ENCODE measurements around the gene OR8H2. TPM values are rescaled to one million over a fixed set of nuclear protein-coding genes. Genes with fewer than 3 reads are reported as not detected.
"Not testable (repeated sequence)": the region's sequence is repeated elsewhere in the genome, so short reads cannot be mapped to it uniquely, and the experiment has no call there.

OR8H2 gene
- total RNA-seq, 1 donor from 2014 or later = not detected

DNA sequence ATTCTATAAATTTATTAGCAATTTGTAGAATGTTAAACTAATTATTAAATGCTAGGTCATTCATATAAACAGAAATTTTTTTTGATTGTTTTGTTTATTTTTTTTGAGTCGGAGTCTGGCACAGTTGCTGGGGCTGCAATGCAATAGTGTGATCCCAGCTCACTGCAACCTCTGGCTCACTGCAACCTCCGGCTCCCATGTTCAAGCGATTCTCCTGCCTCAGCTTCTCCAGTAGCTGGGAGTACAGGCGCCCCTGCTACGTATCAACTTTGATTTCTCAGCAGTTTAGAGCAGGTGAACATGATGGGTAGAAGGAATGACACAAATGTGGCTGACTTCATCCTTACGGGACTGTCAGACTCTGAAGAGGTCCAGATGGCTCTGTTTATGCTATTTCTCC is 18.6 kb downstream of the OR8H2 start, which contains the start of gene OR8H3:
OR8H3 (plus strand) TSS at position 301 of the 400 bp plus-strand sequence; CDS start at position 301, 0 bp downstream.
- no peaks in the 10 kb centered on the region for H3K4me1 Mint-ChIP-seq (ENCODE audit: unreplicated experiment)
- TF ChIP-seq, protein P1, sequence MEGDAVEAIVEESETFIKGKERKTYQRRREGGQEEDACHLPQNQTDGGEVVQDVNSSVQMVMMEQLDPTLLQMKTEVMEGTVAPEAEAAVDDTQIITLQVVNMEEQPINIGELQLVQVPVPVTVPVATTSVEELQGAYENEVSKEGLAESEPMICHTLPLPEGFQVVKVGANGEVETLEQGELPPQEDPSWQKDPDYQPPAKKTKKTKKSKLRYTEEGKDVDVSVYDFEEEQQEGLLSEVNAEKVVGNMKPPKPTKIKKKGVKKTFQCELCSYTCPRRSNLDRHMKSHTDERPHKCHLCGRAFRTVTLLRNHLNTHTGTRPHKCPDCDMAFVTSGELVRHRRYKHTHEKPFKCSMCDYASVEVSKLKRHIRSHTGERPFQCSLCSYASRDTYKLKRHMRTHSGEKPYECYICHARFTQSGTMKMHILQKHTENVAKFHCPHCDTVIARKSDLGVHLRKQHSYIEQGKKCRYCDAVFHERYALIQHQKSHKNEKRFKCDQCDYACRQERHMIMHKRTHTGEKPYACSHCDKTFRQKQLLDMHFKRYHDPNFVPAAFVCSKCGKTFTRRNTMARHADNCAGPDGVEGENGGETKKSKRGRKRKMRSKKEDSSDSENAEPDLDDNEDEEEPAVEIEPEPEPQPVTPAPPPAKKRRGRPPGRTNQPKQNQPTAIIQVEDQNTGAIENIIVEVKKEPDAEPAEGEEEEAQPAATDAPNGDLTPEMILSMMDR (conservative IDR thresholded peaks at IDR 0.05) = no peak
- no peak for DNase-seq (ENCODE audit: extremely low spot score, unreplicated experiment)
- no peaks in the 10 kb centered on the region for H3K9me3 Mint-ChIP-seq
- no peaks in the 10 kb centered on the region for H3K36me3 Mint-ChIP-seq
- no peak within 1 kb of the TSS for H3K27ac Mint-ChIP-seq
- H3K4me3 Mint-ChIP-seq = no peak within 1 kb of the TSS
- no peaks in the 10 kb centered on the region for H3K27me3 Mint-ChIP-seq

DNA sequence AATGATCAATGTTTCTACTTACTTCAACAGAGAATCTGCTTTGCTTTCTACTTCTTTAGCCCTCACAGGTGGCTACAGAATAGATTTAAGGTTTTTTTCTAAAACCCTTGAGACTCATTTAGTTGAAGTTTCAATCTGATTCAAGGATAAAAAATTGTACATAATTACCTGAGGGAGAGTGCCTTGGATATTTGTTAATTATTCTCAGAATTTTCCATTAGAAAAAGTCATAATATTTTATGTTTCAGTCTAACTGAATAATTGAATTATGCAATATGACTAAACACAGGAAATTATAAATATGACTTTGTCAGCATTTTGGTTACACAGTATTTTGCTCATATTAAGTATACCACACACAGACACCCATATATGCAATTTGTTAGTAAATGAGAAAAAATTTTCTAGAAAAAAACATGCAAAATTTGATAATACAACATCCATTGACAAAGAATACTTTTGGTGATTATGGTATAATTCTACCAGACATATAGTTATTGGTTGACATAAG is 36.7 kb downstream of the OR8H2 start, which contains the start of gene OR8J3:
OR8J3 (minus strand) TSS at position 51 of the 511 bp plus-strand sequence. CDS start 2,483 bp downstream, outside the sequence.
- no peaks in the 10 kb centered on the region for H3K4me1 Mint-ChIP-seq (ENCODE audit: unreplicated experiment)
- H3K9me3 Mint-ChIP-seq = no peaks in the 10 kb centered on the region
- H3K27ac Mint-ChIP-seq = no peak within 1 kb of the TSS

GRCh38 chr11:56143681-56144080 is 40.2 kb downstream of the OR8H2 start:
- not testable (repeated sequence) for H3K27ac Mint-ChIP-seq; H3K36me3 Mint-ChIP-seq; H3K4me1 Mint-ChIP-seq (ENCODE audit: unreplicated experiment); H3K9me3 Mint-ChIP-seq; H3K4me3 Mint-ChIP-seq; DNase-seq (ENCODE audit: extremely low spot score, unreplicated experiment); H3K27me3 Mint-ChIP-seq

More for the DNA sequence above, 36.7 kb downstream of the OR8H2 start, which contains the start of gene OR8J3:
- Mint-ChIP-seq H3K27me3 (no peaks in the 10 kb centered on the region), H3K36me3 (no peaks in the 10 kb centered on the region), H3K4me3 (no peak within 1 kb of the TSS)
- TF ChIP-seq, protein P1 (conservative IDR thresholded peaks at IDR 0.05) = no peak
- no peak for DNase-seq (ENCODE audit: extremely low spot score, unreplicated experiment)

DNA sequence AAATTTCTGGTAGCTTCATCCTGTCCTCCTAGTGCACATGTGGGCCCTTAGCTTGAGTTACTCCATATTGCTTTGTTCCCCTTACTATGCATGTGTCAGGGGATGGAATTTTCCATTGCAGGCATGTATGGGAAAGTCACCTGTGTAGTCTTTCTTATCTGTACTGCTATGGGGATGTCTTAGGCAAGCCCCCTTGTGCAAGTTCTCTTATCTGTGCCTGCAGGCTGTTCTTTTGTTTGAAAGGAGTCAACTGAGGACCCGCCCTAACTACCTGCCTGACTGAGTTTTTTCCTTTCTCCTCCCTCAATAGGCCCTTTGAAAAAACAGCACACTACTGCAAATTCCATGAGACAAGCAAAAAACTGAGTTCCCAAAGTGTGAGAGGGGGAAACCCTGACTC is 47.9 kb downstream of the OR8H2 start:
- DNase-seq (ENCODE audit: extremely low spot score, unreplicated experiment) = no peak
- no peaks in the 10 kb centered on the region for H3K36me3 Mint-ChIP-seq
- H3K4me3 Mint-ChIP-seq = no peak overlapping the region
- no peak overlapping the region for H3K27ac Mint-ChIP-seq
- H3K4me1 Mint-ChIP-seq (ENCODE audit: unreplicated experiment) = no peaks in the 10 kb centered on the region
- H3K9me3 Mint-ChIP-seq = peaks cover 5% of the 10 kb centered on the region
- H3K27me3 Mint-ChIP-seq = no peaks in the 10 kb centered on the region
- TF ChIP-seq, protein P1 (conservative IDR thresholded peaks at IDR 0.05) = no peak

DNA sequence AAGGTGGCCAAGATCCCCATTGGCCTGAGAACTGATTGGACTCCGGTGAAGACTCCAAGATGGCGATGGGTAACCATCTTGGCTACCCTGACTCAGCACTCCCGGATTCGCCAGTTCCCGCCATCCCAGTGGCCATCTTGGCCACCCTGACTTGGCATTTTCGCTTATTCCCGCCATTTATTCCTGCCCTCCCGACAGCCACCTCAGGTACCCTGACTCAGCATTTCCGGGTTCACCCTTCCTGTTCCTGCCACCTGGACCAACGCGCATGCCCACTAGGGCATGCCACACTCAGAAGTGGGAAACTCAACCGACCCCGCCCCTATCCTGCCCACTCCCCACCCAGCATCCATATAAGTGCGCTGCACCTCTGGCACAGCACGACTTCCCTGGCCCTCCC is 48.8 kb downstream of the OR8H2 start:
- no peaks in the 10 kb centered on the region for H3K36me3 Mint-ChIP-seq
- H3K9me3 Mint-ChIP-seq = peaks cover 9% of the 10 kb centered on the region
- TF ChIP-seq, protein P1 (conservative IDR thresholded peaks at IDR 0.05) = no peak
- H3K4me1 Mint-ChIP-seq (ENCODE audit: unreplicated experiment) = no peaks in the 10 kb centered on the region
- no peak overlapping the region for H3K4me3 Mint-ChIP-seq
- no peak overlapping the region for H3K27ac Mint-ChIP-seq
- no peak for DNase-seq (ENCODE audit: extremely low spot score, unreplicated experiment)
- no peaks in the 10 kb centered on the region for H3K27me3 Mint-ChIP-seq

Other genes with a start within 250 kb of the OR8H2 start
- gene TRIM51, start 220.4 kb upstream of the OR8H2 start, total RNA-seq (ENCODE audit: low replicate concordance) = not detected in 2 replicates
- gene OR5W2, start 189.1 kb upstream of the OR8H2 start, total RNA-seq (ENCODE audit: low replicate concordance) = not detected in 2 replicates
- not detected in 2 replicates for gene OR5I1, start 167.3 kb upstream of the OR8H2 start, total RNA-seq (ENCODE audit: low replicate concordance)
- not detected in 2 replicates for gene OR10AG1, start 133.7 kb upstream of the OR8H2 start, total RNA-seq (ENCODE audit: low replicate concordance)
- not detected in 2 replicates for gene OR5F1, start 109.1 kb upstream of the OR8H2 start, total RNA-seq (ENCODE audit: low replicate concordance)
- not detected in 2 replicates for gene OR5AS1, start 76.0 kb upstream of the OR8H2 start, total RNA-seq (ENCODE audit: low replicate concordance)
- gene OR8I2, start 10.4 kb upstream of the OR8H2 start, total RNA-seq (ENCODE audit: low replicate concordance) = not detected in 2 replicates
- gene OR8H3, start 18.7 kb downstream of the OR8H2 start, total RNA-seq (ENCODE audit: low replicate concordance) = not detected in 2 replicates
- not detected in 2 replicates for gene OR8J3, start 36.5 kb downstream of the OR8H2 start, total RNA-seq (ENCODE audit: low replicate concordance)
- not detected in 2 replicates for gene OR8K5, start 56.6 kb downstream of the OR8H2 start, total RNA-seq (ENCODE audit: low replicate concordance)
- gene OR5J2, start 72.9 kb downstream of the OR8H2 start, total RNA-seq (ENCODE audit: low replicate concordance) = not detected in 2 replicates
- not detected in 2 replicates for gene OR5T2, start 130.6 kb downstream of the OR8H2 start, total RNA-seq (ENCODE audit: low replicate concordance)
- not detected in 2 replicates for gene OR5T3, start 148.6 kb downstream of the OR8H2 start, total RNA-seq (ENCODE audit: low replicate concordance)
- gene OR5T1, start 170.5 kb downstream of the OR8H2 start, total RNA-seq (ENCODE audit: low replicate concordance) = not detected in 2 replicates
- not detected in 2 replicates for gene OR8H1, start 188.6 kb downstream of the OR8H2 start, total RNA-seq (ENCODE audit: low replicate concordance)
- gene OR8K3, start 211.5 kb downstream of the OR8H2 start, total RNA-seq (ENCODE audit: low replicate concordance) = not detected in 2 replicates
- not detected in 2 replicates for gene OR8K1, start 242.4 kb downstream of the OR8H2 start, total RNA-seq (ENCODE audit: low replicate concordance)

All from type B pancreatic cell (in vitro differentiated cells).